ENCODE measurements around the gene ITGB5.

The ITGB5 gene

GRCh38 chr3:124799676-124800075 lies 87.5 kb downstream of the ITGB5 start:
- no peak overlapping the region for H3K4me2 ChIP-seq (ENCODE audit: low read length)
- H3K9me2 ChIP-seq (ENCODE audit: low read depth, low read length), result no peaks in the 10 kb centered on the region
- 0 out of 2 replicates have a peak, but pooled peaks cover 5% of the 10 kb centered on the region for H3K27me3 ChIP-seq (ENCODE audit: insufficient read depth, low read length)
- H3K4me3 ChIP-seq (ENCODE audit: low read depth, low read length, poor library complexity, severe bottlenecking), result no peak overlapping the region
- no peak overlapping the region for H3K9ac ChIP-seq (ENCODE audit: low read length)
- no peaks in the 10 kb centered on the region for H3K79me2 ChIP-seq (ENCODE audit: insufficient read depth, low read length)
- H2AFZ ChIP-seq (ENCODE audit: low read length), result no peak overlapping the region
- TF ChIP-seq EZH2 (IDR thresholded peaks at IDR 0.05; ENCODE audit: borderline replicate concordance, low read length), result no peak
- TF ChIP-seq, protein P1, sequence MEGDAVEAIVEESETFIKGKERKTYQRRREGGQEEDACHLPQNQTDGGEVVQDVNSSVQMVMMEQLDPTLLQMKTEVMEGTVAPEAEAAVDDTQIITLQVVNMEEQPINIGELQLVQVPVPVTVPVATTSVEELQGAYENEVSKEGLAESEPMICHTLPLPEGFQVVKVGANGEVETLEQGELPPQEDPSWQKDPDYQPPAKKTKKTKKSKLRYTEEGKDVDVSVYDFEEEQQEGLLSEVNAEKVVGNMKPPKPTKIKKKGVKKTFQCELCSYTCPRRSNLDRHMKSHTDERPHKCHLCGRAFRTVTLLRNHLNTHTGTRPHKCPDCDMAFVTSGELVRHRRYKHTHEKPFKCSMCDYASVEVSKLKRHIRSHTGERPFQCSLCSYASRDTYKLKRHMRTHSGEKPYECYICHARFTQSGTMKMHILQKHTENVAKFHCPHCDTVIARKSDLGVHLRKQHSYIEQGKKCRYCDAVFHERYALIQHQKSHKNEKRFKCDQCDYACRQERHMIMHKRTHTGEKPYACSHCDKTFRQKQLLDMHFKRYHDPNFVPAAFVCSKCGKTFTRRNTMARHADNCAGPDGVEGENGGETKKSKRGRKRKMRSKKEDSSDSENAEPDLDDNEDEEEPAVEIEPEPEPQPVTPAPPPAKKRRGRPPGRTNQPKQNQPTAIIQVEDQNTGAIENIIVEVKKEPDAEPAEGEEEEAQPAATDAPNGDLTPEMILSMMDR (IDR thresholded peaks at IDR 0.05; ENCODE audit: low read length), result no peak
- H3K9me3 ChIP-seq (ENCODE audit: low read length), result no peaks in the 10 kb centered on the region
- no peak overlapping the region for H3K27ac ChIP-seq (ENCODE audit: low read depth, low read length, poor library complexity, severe bottlenecking)
- H3K36me3 ChIP-seq (ENCODE audit: insufficient read depth, low read length), result no peaks in the 10 kb centered on the region
- H3K4me1 ChIP-seq (ENCODE audit: insufficient read depth, low read length, severe bottlenecking), result no peaks in the 10 kb centered on the region
- no peaks in the 10 kb centered on the region for H3F3A ChIP-seq (ENCODE audit: insufficient read depth, low read length)
- H4K20me1 ChIP-seq (ENCODE audit: insufficient read depth, low read length), result no peaks in the 10 kb centered on the region

GRCh38 chr3:124797426-124797945 lies 89.7 kb downstream of the ITGB5 start:
- H4K20me1 ChIP-seq (ENCODE audit: insufficient read depth, low read length), result no peaks in the 10 kb centered on the region
- TF ChIP-seq, protein P1 (IDR thresholded peaks at IDR 0.05; ENCODE audit: low read length), result no peak
- no peak for TF ChIP-seq EZH2 (IDR thresholded peaks at IDR 0.05; ENCODE audit: borderline replicate concordance, low read length)
- no peaks in the 10 kb centered on the region for H3K36me3 ChIP-seq (ENCODE audit: insufficient read depth, low read length)
- no peaks in the 10 kb centered on the region for H3F3A ChIP-seq (ENCODE audit: insufficient read depth, low read length)
- no peak overlapping the region for H2AFZ ChIP-seq (ENCODE audit: low read length)
- H3K4me1 ChIP-seq (ENCODE audit: insufficient read depth, low read length, severe bottlenecking), result no peaks in the 10 kb centered on the region
- H3K9me2 ChIP-seq (ENCODE audit: low read depth, low read length), result no peaks in the 10 kb centered on the region
- no peaks in the 10 kb centered on the region for H3K9me3 ChIP-seq (ENCODE audit: low read length)
- no peak overlapping the region for H3K4me2 ChIP-seq (ENCODE audit: low read length)
- H3K27ac ChIP-seq (ENCODE audit: low read depth, low read length, poor library complexity, severe bottlenecking), result no peak overlapping the region
- no peak overlapping the region for H3K4me3 ChIP-seq (ENCODE audit: low read depth, low read length, poor library complexity, severe bottlenecking)
- H3K9ac ChIP-seq (ENCODE audit: low read length), result no peak overlapping the region
- H3K79me2 ChIP-seq (ENCODE audit: insufficient read depth, low read length), result no peaks in the 10 kb centered on the region
- no peaks in the 10 kb centered on the region; the same call in 1 of the 2 replicates for H3K27me3 ChIP-seq (ENCODE audit: insufficient read depth, low read length)

- no peaks in the 10 kb centered on the region for H3K36me3 ChIP-seq (ENCODE audit: insufficient read depth, low read length)
- no peaks in the 10 kb centered on the region for H4K20me1 ChIP-seq (ENCODE audit: insufficient read depth, low read length)
- no peak overlapping the region for H3K27ac ChIP-seq (ENCODE audit: low read depth, low read length, poor library complexity, severe bottlenecking)
- H3K9ac ChIP-seq (ENCODE audit: low read length), result no peak overlapping the region
- H2AFZ ChIP-seq (ENCODE audit: low read length), result no peak overlapping the region
- H3K9me2 ChIP-seq (ENCODE audit: low read depth, low read length), result no peaks in the 10 kb centered on the region
- no peak overlapping the region for H3K4me2 ChIP-seq (ENCODE audit: low read length)
- no peaks in the 10 kb centered on the region for H3K4me1 ChIP-seq (ENCODE audit: insufficient read depth, low read length, severe bottlenecking)
- TF ChIP-seq EZH2 (IDR thresholded peaks at IDR 0.05; ENCODE audit: borderline replicate concordance, low read length), result no peak
- TF ChIP-seq, protein P1 (IDR thresholded peaks at IDR 0.05; ENCODE audit: low read length), result no peak
- H3K27me3 ChIP-seq (ENCODE audit: insufficient read depth, low read length), result no peaks in the 10 kb centered on the region; the same call in 1 of the 2 replicates
- H3K4me3 ChIP-seq (ENCODE audit: low read depth, low read length, poor library complexity, severe bottlenecking), result no peak overlapping the region
- H3F3A ChIP-seq (ENCODE audit: insufficient read depth, low read length), result no peaks in the 10 kb centered on the region
- no peaks in the 10 kb centered on the region for H3K79me2 ChIP-seq (ENCODE audit: insufficient read depth, low read length)
- no peaks in the 10 kb centered on the region for H3K9me3 ChIP-seq (ENCODE audit: low read length)
These were observed 90.7 kb downstream of the ITGB5 start for GRCh38 chr3:124796477-124796876.

All from OCI-LY1 (cell line).